Duodenal mucosa (tissue), 2 donors: ENCODE measurements around the gene TSHZ2.

Source experiments
- H3K27ac ChIP-seq: one replicate; pipeline ENCODE4 v1.7.0; 2013; ENCODE audit warnings: low read depth, low read length
- H3K27me3 ChIP-seq, 2 donors: one replicate each; pipeline ENCODE4 v1.7.0; 2013; ENCODE audit warnings: low read length in 2 of 2, control low read depth in 1 of 2; ENCODE audit not compliant: insufficient read depth in 2 of 2, control insufficient read depth in 1 of 2
- H3K36me3 ChIP-seq, 2 donors: one replicate each; pipeline ENCODE4 v1.7.0; 2013; ENCODE audit warnings: low read length in 2 of 2, control low read depth in 1 of 2; ENCODE audit not compliant: insufficient read depth in 2 of 2, control insufficient read depth in 1 of 2
- H3K4me1 ChIP-seq, 2 donors: one replicate each; pipeline ENCODE4 v1.7.0; 2013; ENCODE audit warnings: low read length in 2 of 2, control low read depth in 1 of 2; ENCODE audit not compliant: insufficient read depth in 2 of 2, control insufficient read depth in 1 of 2
- H3K4me3 ChIP-seq, 2 donors: one replicate each; pipeline ENCODE4 v1.7.0; 2013; ENCODE audit warnings: low read length in 2 of 2, low read depth in 1 of 2
- H3K9ac ChIP-seq, 2 donors: one replicate each; pipeline ENCODE4 v1.7.0; 2013; ENCODE audit warnings: low read length in 2 of 2, low read depth in 1 of 2
- H3K9me3 ChIP-seq, 2 donors: one replicate each; pipeline ENCODE4 v1.7.0; 2013; ENCODE audit warnings: low read length in 2 of 2, control low read depth in 1 of 2; ENCODE audit not compliant: control insufficient read depth in 1 of 2

TSHZ2 gene

GRCh38 chr20:53165452-53165851 lies 193.3 kb downstream of the TSHZ2 start:
- H3K4me3 ChIP-seq = no peak overlapping the region
- H3K4me1 ChIP-seq = no peaks in the 10 kb centered on the region
- H3K27me3 ChIP-seq = no peaks in the 10 kb centered on the region
- H3K9ac ChIP-seq = no peak overlapping the region
- H3K27ac ChIP-seq = no peak overlapping the region
- H3K9me3 ChIP-seq = no peaks in the 10 kb centered on the region
- no peaks in the 10 kb centered on the region for H3K36me3 ChIP-seq

- Histone ChIP-seq H3K9ac (no peak overlapping the region), H3K9me3 (no peaks in the 10 kb centered on the region), H3K27me3 (no peaks in the 10 kb centered on the region), H3K36me3 (no peaks in the 10 kb centered on the region), H3K4me3 (no peak overlapping the region), H3K4me1 (no peaks in the 10 kb centered on the region), H3K27ac (no peak overlapping the region)
These were observed 196.3 kb downstream of the TSHZ2 start for GRCh38 chr20:53168491-53168890.

GRCh38 chr20:53170196-53170595 lies 198.0 kb downstream of the TSHZ2 start:
- no peaks in the 10 kb centered on the region for H3K27me3 ChIP-seq
- H3K36me3 ChIP-seq = no peaks in the 10 kb centered on the region
- no peaks in the 10 kb centered on the region for H3K4me1 ChIP-seq
- no peak overlapping the region for H3K4me3 ChIP-seq
- H3K27ac ChIP-seq = no peak overlapping the region
- H3K9ac ChIP-seq = no peak overlapping the region
- no peaks in the 10 kb centered on the region for H3K9me3 ChIP-seq

- no peak overlapping the region for H3K4me3 ChIP-seq
- H3K4me1 ChIP-seq = no peaks in the 10 kb centered on the region
- no peaks in the 10 kb centered on the region for H3K27me3 ChIP-seq
- no peaks in the 10 kb centered on the region for H3K9me3 ChIP-seq
- H3K27ac ChIP-seq = no peak overlapping the region
- H3K36me3 ChIP-seq = no peaks in the 10 kb centered on the region
- H3K9ac ChIP-seq = no peak overlapping the region
These were observed 198.9 kb downstream of the TSHZ2 start for GRCh38 chr20:53171065-53171464.

- no peaks in the 10 kb centered on the region for H3K4me1 ChIP-seq
- H3K36me3 ChIP-seq = no peaks in the 10 kb centered on the region
- no peak overlapping the region for H3K4me3 ChIP-seq
- no peak overlapping the region for H3K27ac ChIP-seq
- no peak overlapping the region for H3K9ac ChIP-seq
- no peaks in the 10 kb centered on the region for H3K9me3 ChIP-seq
- H3K27me3 ChIP-seq = no peaks in the 10 kb centered on the region
These were observed 202.3 kb downstream of the TSHZ2 start for GRCh38 chr20:53174454-53174853.

- H3K4me3 ChIP-seq = no peak overlapping the region
- H3K27me3 ChIP-seq = no peaks in the 10 kb centered on the region
- no peaks in the 10 kb centered on the region for H3K9me3 ChIP-seq
- H3K27ac ChIP-seq = no peak overlapping the region
- H3K36me3 ChIP-seq = no peaks in the 10 kb centered on the region
- no peak overlapping the region for H3K9ac ChIP-seq
- H3K4me1 ChIP-seq = no peaks in the 10 kb centered on the region
These were observed 203.1 kb downstream of the TSHZ2 start for GRCh38 chr20:53175135-53175780.

- Histone ChIP-seq H3K9ac (no peak overlapping the region), H3K4me3 (no peak overlapping the region), H3K9me3 (no peaks in the 10 kb centered on the region), H3K36me3 (no peaks in the 10 kb centered on the region), H3K4me1 (no peaks in the 10 kb centered on the region), H3K27ac (no peak overlapping the region), H3K27me3 (no peaks in the 10 kb centered on the region)
These were observed 204.0 kb downstream of the TSHZ2 start for GRCh38 chr20:53176134-53176533.

GRCh38 chr20:53177687-53178086 lies 205.5 kb downstream of the TSHZ2 start:
- Histone ChIP-seq H3K4me1 (no peaks in the 10 kb centered on the region), H3K36me3 (no peaks in the 10 kb centered on the region), H3K27ac (no peak overlapping the region), H3K9ac (no peak overlapping the region), H3K27me3 (no peaks in the 10 kb centered on the region), H3K4me3 (no peak overlapping the region), H3K9me3 (no peaks in the 10 kb centered on the region)

GRCh38 chr20:53179749-53180148 lies 207.6 kb downstream of the TSHZ2 start:
- Histone ChIP-seq H3K4me3 (no peak overlapping the region), H3K9ac (no peak overlapping the region), H3K27ac (no peak overlapping the region), H3K36me3 (no peaks in the 10 kb centered on the region), H3K9me3 (no peaks in the 10 kb centered on the region), H3K4me1 (no peaks in the 10 kb centered on the region), H3K27me3 (no peaks in the 10 kb centered on the region)

- no peaks in the 10 kb centered on the region for H3K9me3 ChIP-seq
- H3K27ac ChIP-seq = no peak overlapping the region
- no peaks in the 10 kb centered on the region for H3K27me3 ChIP-seq
- H3K9ac ChIP-seq = no peak overlapping the region
- no peaks in the 10 kb centered on the region for H3K36me3 ChIP-seq
- H3K4me3 ChIP-seq = no peak overlapping the region
- H3K4me1 ChIP-seq = no peaks in the 10 kb centered on the region
These were observed 208.8 kb downstream of the TSHZ2 start for GRCh38 chr20:53180928-53181362.
